Lower leg skin (tissue), 3 donors: ENCODE results near the gene PYM1.

Source experiments
- CTCF ChIP-seq, 3 donors: fragments of 450-650 bp; IDR thresholded peaks; one replicate each; pipeline ENCODE4 v1.5.1; 2016; ENCODE audit warnings: antibody characterized with exemption in 3 of 3, mild to moderate bottlenecking in 3 of 3, moderate library complexity in 2 of 3
- POLR2A ChIP-seq, 2 donors: fragments of 450-650 bp; IDR thresholded peaks; one replicate each; pipeline ENCODE4 v1.6.1; 2016 to 2017; ENCODE audit warnings: antibody characterized with exemption in 2 of 2, mild to moderate bottlenecking in 1 of 2, moderate library complexity in 1 of 2

GRCh38 chr12:55957106-55957859, 29.6 kb upstream of the PYM1 start:
- TF ChIP-seq POLR2A (IDR thresholded peaks at IDR 0.05) (no peak), CTCF (IDR thresholded peaks at IDR 0.05) (no peak)
